Spleen (tissue), 11 donors: Measurements from ENCODE around the gene RIMKLA. TPM values are rescaled to one million over a fixed set of nuclear protein-coding genes. Genes with fewer than 3 reads are reported as not detected.

Experiments
- DNase-seq: peaks from one replicate; pipeline ENCODE4 v3.0.0-alpha.2; 2020
- H3K27ac ChIP-seq, 8 donors: fragments of 200-600 bp; sonication (generic) in 7 of 8; 1 replicate in 4 of 8; 2 replicates in 4 of 8; pipeline versions ENCODE4 v1.5.0 to v1.8.0; 2016 to 2021; ENCODE audit warnings: inconsistent platforms in 4 of 8, mild to moderate bottlenecking in 4 of 8, moderate library complexity in 1 of 8
- H3K27me3 ChIP-seq, 7 donors: fragments of 200-600 bp; sonication (generic) in 6 of 7; replicated peaks in 1 of 7; 1 replicate in 4 of 7; 2 replicates in 3 of 7; pipeline versions ENCODE4 v1.5.0 to v1.8.0; 2016 to 2021; ENCODE audit warnings: inconsistent platforms in 3 of 7, mild to moderate bottlenecking in 1 of 7
- H3K36me3 ChIP-seq, 6 donors: fragments of 200-600 bp; sonication (generic) in 5 of 6; 1 replicate in 4 of 6; 2 replicates in 2 of 6; pipeline versions ENCODE4 v1.5.0 to v1.8.0; 2016 to 2021; ENCODE audit warnings: inconsistent platforms in 2 of 6
- H3K4me1 ChIP-seq, 6 donors: fragments of 200-600 bp; sonication (generic) in 5 of 6; 1 replicate in 3 of 6; 2 replicates in 3 of 6; pipeline versions ENCODE4 v1.5.0 to v1.8.0; 2016 to 2021; ENCODE audit warnings: inconsistent platforms in 3 of 6
- H3K4me3 ChIP-seq, 8 donors: fragments of 200-600 bp; sonication (generic) in 7 of 8; 1 replicate in 4 of 8; 2 replicates in 4 of 8; pipeline versions ENCODE4 v1.5.0 to v1.8.0; 2016 to 2021; ENCODE audit warnings: inconsistent platforms in 4 of 8, mild to moderate bottlenecking in 4 of 8, moderate library complexity in 2 of 8
- H3K9me3 ChIP-seq, 8 donors: fragments of 200-600 bp; sonication (generic) in 7 of 8; 1 replicate in 4 of 8; 2 replicates in 4 of 8; pipeline versions ENCODE4 v1.5.0 to v1.8.0; 2016 to 2021; ENCODE audit warnings: inconsistent platforms in 4 of 8
- POLR2A ChIP-seq, 3 donors: fragments of 450-650 bp; IDR thresholded peaks; one replicate each; pipeline ENCODE4 v1.5.1; 2017; ENCODE audit warnings: antibody characterized with exemption in 3 of 3, mild to moderate bottlenecking in 1 of 3
- POLR2AphosphoS5 ChIP-seq, 3 donors: sonication (generic); formaldehyde crosslinking; IDR thresholded peaks; one replicate each; pipeline ENCODE4 v1.5.1; 2017; ENCODE audit warnings: antibody characterized with exemption in 3 of 3
- WGBS, 5 donors: extraction: QIAGEN DNeasy Blood & Tissue Kit in 3 of 5; methylation state at CpG; one replicate each; pipeline versions ENCODE4 v1.1.5 to v1.1.7; 2013 to 2018; 5-methylcytosine and 5-hydroxymethylcytosine counted together
- intact Hi-C: fragments of 100-400 bp; cut with DNase I; formaldehyde crosslinking; loops from one replicate; pipeline ENCODE4 v1.15.0; 2023; ENCODE audit warnings: low total_unique reads
- polyA plus RNA-seq, 3 donors: library from polyadenylated mRNA; stranded (reverse); fragments of 200-250 nt; gene quantifications; one replicate each; pipeline ENCODE4 v1.2.1, GENCODE V29; 2013
- total RNA-seq, 7 donors: library from RNA; depleted of rRNA in 3 of 7; stranded (reverse); fragments of >200 nt in 3 of 7; fragmentation: NEBNext Ultra II Directional in 4 of 7; extraction: Animal tissue kit (Norgen Biotek cat#: 25700) in 4 of 7; gene quantifications; one replicate each; pipeline versions ENCODE4 v1.1.0 to v1.2.1, GENCODE V29; 2016 to 2021
- TF ChIP-seq, protein P1 (sequence below), 11 experiments: fragments of 200-600 bp in 7 of 11; fragments of 450-650 bp in 4 of 11; sonication (generic) in 4 of 11; IDR thresholded peaks in 8 of 11; conservative IDR thresholded peaks in 3 of 11; 1 replicate in 7 of 11; 2 replicates in 4 of 11; pipeline versions ENCODE4 v1.4.0 to v1.8.0; 2016 to 2021; ENCODE audit warnings: antibody characterized with exemption in 11 of 11, inconsistent platforms in 4 of 11, mild to moderate bottlenecking in 1 of 11
- donor health status: healthy with polysubstance abuse.
- donor health status: DM: no; HTN: no; CAD: no; lungs with moderate emphysema.
- donor health status: DM: no; HTN: no; CAD: no.
- donor health status: Bipolar disorder and iron deficiency.
- donor health status: healthy.
- donor health status: DM: no; HTN: no; CAD: no.
- donor health status: DM: yes; HTN: yes; CAD: no.

The RIMKLA gene
- total and polyA plus RNA-seq, 10 donors, result 0.06 to 1.4 (median 0.28) TPM

DNA sequence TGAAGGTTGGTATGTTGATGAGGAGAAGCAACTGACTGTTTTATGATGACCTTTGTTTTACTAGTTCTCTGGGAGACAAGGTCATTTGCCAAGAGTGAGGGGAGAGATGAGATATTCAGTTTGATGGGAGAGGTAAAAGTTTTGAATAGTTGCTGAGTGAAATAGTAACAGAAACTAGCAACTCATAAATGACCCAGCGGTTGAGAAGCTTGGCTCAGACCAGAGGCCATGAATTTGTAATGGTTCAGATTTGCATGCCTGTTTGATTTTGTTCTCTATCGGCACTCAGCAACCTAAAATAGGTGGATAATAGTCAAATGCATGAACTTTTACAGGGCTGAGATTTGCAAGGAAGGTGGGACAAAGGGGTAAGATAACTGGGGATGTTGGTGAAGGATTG lies 89.1 kb downstream of the RIMKLA start:
- H3K4me3 ChIP-seq, result no peak overlapping the region
- intact Hi-C loops, result no loop called here
- H3K27me3 ChIP-seq, result no peaks in the 10 kb centered on the region
- H3K36me3 ChIP-seq, result peaks cover 0 to 9% (median 0%) of the 10 kb centered on the region in 6 donors
- H3K4me1 ChIP-seq, result no peaks in the 10 kb centered on the region
- H3K27ac ChIP-seq, result no peak overlapping the region
- WGBS, 5 donors, result 85 to 90% (median 87%) methylated on average over 2 of the region's 2 CpGs
- DNase-seq, result no peak
- no peak for TF ChIP-seq POLR2AphosphoS5 (IDR thresholded peaks at IDR 0.05)
- TF ChIP-seq, protein P1, sequence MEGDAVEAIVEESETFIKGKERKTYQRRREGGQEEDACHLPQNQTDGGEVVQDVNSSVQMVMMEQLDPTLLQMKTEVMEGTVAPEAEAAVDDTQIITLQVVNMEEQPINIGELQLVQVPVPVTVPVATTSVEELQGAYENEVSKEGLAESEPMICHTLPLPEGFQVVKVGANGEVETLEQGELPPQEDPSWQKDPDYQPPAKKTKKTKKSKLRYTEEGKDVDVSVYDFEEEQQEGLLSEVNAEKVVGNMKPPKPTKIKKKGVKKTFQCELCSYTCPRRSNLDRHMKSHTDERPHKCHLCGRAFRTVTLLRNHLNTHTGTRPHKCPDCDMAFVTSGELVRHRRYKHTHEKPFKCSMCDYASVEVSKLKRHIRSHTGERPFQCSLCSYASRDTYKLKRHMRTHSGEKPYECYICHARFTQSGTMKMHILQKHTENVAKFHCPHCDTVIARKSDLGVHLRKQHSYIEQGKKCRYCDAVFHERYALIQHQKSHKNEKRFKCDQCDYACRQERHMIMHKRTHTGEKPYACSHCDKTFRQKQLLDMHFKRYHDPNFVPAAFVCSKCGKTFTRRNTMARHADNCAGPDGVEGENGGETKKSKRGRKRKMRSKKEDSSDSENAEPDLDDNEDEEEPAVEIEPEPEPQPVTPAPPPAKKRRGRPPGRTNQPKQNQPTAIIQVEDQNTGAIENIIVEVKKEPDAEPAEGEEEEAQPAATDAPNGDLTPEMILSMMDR (IDR thresholded peaks at IDR 0.05 in 8 of 11, conservative IDR thresholded peaks at IDR 0.05 in 3 of 11), result no peak
- TF ChIP-seq POLR2A (IDR thresholded peaks at IDR 0.05), result no peak
- no peaks in the 10 kb centered on the region for H3K9me3 ChIP-seq

Other genes starting within 250 kb of the RIMKLA start
- not detected for gene GUCA2B, start 227.4 kb upstream of the RIMKLA start, total RNA-seq
- gene GUCA2B, start 227.4 kb upstream of the RIMKLA start, polyA plus RNA-seq, result not detected
- not detected for gene GUCA2A, start 216.0 kb upstream of the RIMKLA start, total RNA-seq
- not detected for gene GUCA2A, start 216.0 kb upstream of the RIMKLA start, polyA plus RNA-seq
- gene FOXJ3, start 45.6 kb upstream of the RIMKLA start, total RNA-seq, result 10 to 100 TPM; 51.0 to 85.8 (median 66.1) TPM
- gene FOXJ3, start 45.6 kb upstream of the RIMKLA start, polyA plus RNA-seq, result 10 to 100 TPM in 2 of 3 donors, 1 to 10 TPM in 1; 8.9 to 13.5 (median 12.2) TPM
- gene ZMYND12, start 75.2 kb downstream of the RIMKLA start, total RNA-seq, result 1 to 10 TPM in 3 of 7 donors, under 1 TPM in 3, not detected in 1; 0.46 to 4.3 (median 0.88) TPM
- gene ZMYND12, start 75.2 kb downstream of the RIMKLA start, polyA plus RNA-seq, result 1 to 10 TPM; 1.5 to 2.1 (median 1.5) TPM
- gene PPCS, start 75.8 kb downstream of the RIMKLA start, total RNA-seq, result 10 to 100 TPM; 48.4 to 64.2 (median 53.2) TPM
- 10 to 100 TPM; 82.5 to 96.3 (median 89.1) TPM for gene PPCS, start 75.8 kb downstream of the RIMKLA start, polyA plus RNA-seq
- gene CCDC30, start 82.5 kb downstream of the RIMKLA start, total RNA-seq, result 10 to 100 TPM in 1 of 7 donors, 1 to 10 TPM in 6; 1.9 to 11.6 (median 4.1) TPM
- 1 to 10 TPM in 1 of 3 donors, under 1 TPM in 2; 0.65 to 1.1 (median 0.80) TPM for gene CCDC30, start 82.5 kb downstream of the RIMKLA start, polyA plus RNA-seq